Stimulated activated CD4-positive, alpha-beta T cell treated with anti-CD3 and anti-CD28 coated beads, Interleukin-4, amount 100 ng/mL, for 4 hours (primary cell): ENCODE data around the gene SYNE1.
"Not testable (repeated sequence)": the region's sequence is repeated elsewhere in the genome, so short reads cannot be mapped to it uniquely, and the experiment has no call there.

Experiments used
- DNase-seq, 2 experiments: peaks; one replicate each; pipeline ENCODE4 v3.0.0-alpha.2; 2020

Gene SYNE1

GRCh38 chr6:152091201-152091600 is 546.0 kb downstream of the SYNE1 start:
- DNase-seq = no peak

GRCh38 chr6:152089992-152090391 is 547.2 kb downstream of the SYNE1 start:
- DNase-seq = no peak

- DNase-seq = no peak
Observed at GRCh38 chr6:152087701-152088100, 549.5 kb downstream of the SYNE1 start.

DNA sequence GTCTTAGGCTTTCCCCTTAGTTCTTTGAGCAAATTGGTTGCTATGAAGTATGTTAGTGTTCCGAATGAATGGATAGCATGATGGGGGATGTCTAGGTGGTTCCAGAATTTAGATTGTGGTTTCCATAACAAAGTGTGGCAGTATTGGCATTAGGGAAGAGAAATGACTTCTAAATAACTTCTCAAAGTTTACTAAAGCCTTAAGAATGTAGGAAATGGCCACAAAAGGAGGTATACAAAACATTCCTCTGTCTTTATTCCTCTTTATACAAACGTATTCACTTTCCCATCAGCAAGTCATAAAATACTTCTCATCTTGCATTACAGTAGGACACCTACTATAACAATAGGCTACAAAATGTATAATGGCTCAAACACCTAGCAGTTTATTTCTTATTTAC is 550.1 kb downstream of the SYNE1 start:
- no peak for DNase-seq

- DNase-seq = no peak
Observed at GRCh38 chr6:152086223-152086873, 550.8 kb downstream of the SYNE1 start.

GRCh38 chr6:152085451-152085921 is 551.7 kb downstream of the SYNE1 start:
- DNase-seq = no peak

GRCh38 chr6:152078804-152079203 is 558.4 kb downstream of the SYNE1 start:
- no peak for DNase-seq

DNA sequence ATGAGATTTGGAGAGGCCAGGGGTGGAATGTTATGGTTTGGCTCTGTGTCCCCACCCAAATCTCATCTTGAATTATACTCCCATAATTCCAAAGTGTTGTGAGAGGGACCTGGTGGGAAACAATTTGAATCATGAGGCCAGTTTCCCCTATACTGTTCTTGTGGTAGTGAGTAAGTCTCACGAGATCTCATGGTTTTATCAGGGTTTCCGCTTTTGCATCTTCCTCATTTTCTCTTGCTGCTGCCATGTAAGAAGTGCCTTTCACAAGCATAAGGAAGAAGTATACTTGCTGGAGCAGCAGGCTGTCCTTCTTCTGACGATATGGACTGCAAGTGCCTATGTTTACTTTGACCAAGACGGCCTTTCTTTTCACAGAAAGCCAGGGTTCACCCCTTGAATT is 559.2 kb downstream of the SYNE1 start:
- DNase-seq = no peak

GRCh38 chr6:152076242-152076641 is 560.9 kb downstream of the SYNE1 start:
- not testable (repeated sequence) for DNase-seq

DNA sequence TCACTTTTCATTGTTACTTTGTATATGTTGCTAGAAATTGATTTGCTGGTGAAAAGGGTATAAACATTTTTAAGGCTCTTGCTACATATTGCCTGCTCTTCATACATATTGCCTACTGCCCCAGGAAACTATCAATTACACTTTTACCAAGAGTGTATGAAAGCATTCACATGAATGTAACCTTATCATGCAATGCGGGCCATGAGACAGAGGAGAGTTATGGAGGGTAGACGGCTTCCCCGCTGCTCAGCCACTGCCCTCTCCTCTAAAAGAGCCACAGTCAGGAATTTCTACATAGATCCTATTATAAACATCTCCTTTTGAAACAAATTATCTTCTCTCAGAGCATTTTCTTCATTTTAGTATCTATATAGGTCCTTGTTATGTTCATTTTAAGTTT is 565.3 kb downstream of the SYNE1 start:
- no peak for DNase-seq
